ENCODE results near the gene RGMB.
A peak's percentile ranks its signal among the peaks of the same experiment; 100 is the strongest.
"Not testable (repeated sequence)": the region's sequence is repeated elsewhere in the genome, so short reads cannot be mapped to it uniquely, and the experiment has no call there.

The RGMB gene

GRCh38 chr5:98750693-98751092 lies 22.8 kb upstream of the RGMB start:
- TF ChIP-seq CTCF (IDR thresholded peaks at IDR 0.05; ENCODE audit: low read length) (peak; percentile 52), EZH2 (IDR thresholded peaks at IDR 0.05; ENCODE audit: borderline replicate concordance, low read length) (no peak)
- Histone ChIP-seq H3K9ac (ENCODE audit: low read length) (no peak overlapping the region), H4K20me1 (ENCODE audit: insufficient read depth, low read length) (no peaks in the 10 kb centered on the region), H3K9me3 (ENCODE audit: low read length) (no peaks in the 10 kb centered on the region), H3K27me3 (ENCODE audit: insufficient read depth, low read length) (no peaks in the 10 kb centered on the region), H2AFZ (ENCODE audit: low read length) (no peak overlapping the region), H3K79me2 (ENCODE audit: insufficient read depth, low read length) (no peaks in the 10 kb centered on the region), H3K36me3 (ENCODE audit: insufficient read depth, low read length) (no peaks in the 10 kb centered on the region), H3K27ac (ENCODE audit: low read depth, low read length, poor library complexity, severe bottlenecking) (no peak overlapping the region), H3F3A (ENCODE audit: insufficient read depth, low read length) (no peaks in the 10 kb centered on the region), H3K4me3 (ENCODE audit: low read depth, low read length, poor library complexity, severe bottlenecking) (no peak overlapping the region), H3K4me1 (ENCODE audit: insufficient read depth, low read length, severe bottlenecking) (no peaks in the 10 kb centered on the region), H3K4me2 (ENCODE audit: low read length) (no peak overlapping the region), H3K9me2 (ENCODE audit: low read depth, low read length) (no peaks in the 10 kb centered on the region)

- not testable (repeated sequence) for H4K20me1 ChIP-seq (ENCODE audit: insufficient read depth, low read length); H3K27me3 ChIP-seq (ENCODE audit: insufficient read depth, low read length); H3K4me2 ChIP-seq (ENCODE audit: low read length); H3K9ac ChIP-seq (ENCODE audit: low read length); H2AFZ ChIP-seq (ENCODE audit: low read length); H3K9me2 ChIP-seq (ENCODE audit: low read depth, low read length); H3K27ac ChIP-seq (ENCODE audit: low read depth, low read length, poor library complexity, severe bottlenecking); H3K79me2 ChIP-seq (ENCODE audit: insufficient read depth, low read length); H3F3A ChIP-seq (ENCODE audit: insufficient read depth, low read length); H3K9me3 ChIP-seq (ENCODE audit: low read length); H3K36me3 ChIP-seq (ENCODE audit: insufficient read depth, low read length); H3K4me3 ChIP-seq (ENCODE audit: low read depth, low read length, poor library complexity, severe bottlenecking); H3K4me1 ChIP-seq (ENCODE audit: insufficient read depth, low read length, severe bottlenecking)
Measured at GRCh38 chr5:98752331-98752730, 21.1 kb upstream of the RGMB start.

GRCh38 chr5:98752801-98753200 lies 20.7 kb upstream of the RGMB start:
- not testable (repeated sequence) for H3K27me3 ChIP-seq (ENCODE audit: insufficient read depth, low read length); H2AFZ ChIP-seq (ENCODE audit: low read length); H3K36me3 ChIP-seq (ENCODE audit: insufficient read depth, low read length); H3K9me3 ChIP-seq (ENCODE audit: low read length); H3K4me1 ChIP-seq (ENCODE audit: insufficient read depth, low read length, severe bottlenecking); H3K4me3 ChIP-seq (ENCODE audit: low read depth, low read length, poor library complexity, severe bottlenecking); H3K27ac ChIP-seq (ENCODE audit: low read depth, low read length, poor library complexity, severe bottlenecking); H3K9ac ChIP-seq (ENCODE audit: low read length); H3K9me2 ChIP-seq (ENCODE audit: low read depth, low read length); H4K20me1 ChIP-seq (ENCODE audit: insufficient read depth, low read length); H3K79me2 ChIP-seq (ENCODE audit: insufficient read depth, low read length); H3F3A ChIP-seq (ENCODE audit: insufficient read depth, low read length); H3K4me2 ChIP-seq (ENCODE audit: low read length)

GRCh38 chr5:98753507-98753906 lies 20.0 kb upstream of the RGMB start:
- Histone ChIP-seq H3K4me3 (ENCODE audit: low read depth, low read length, poor library complexity, severe bottlenecking) (no peak overlapping the region), H3K27me3 (ENCODE audit: insufficient read depth, low read length) (no peaks in the 10 kb centered on the region), H3K4me1 (ENCODE audit: insufficient read depth, low read length, severe bottlenecking) (no peaks in the 10 kb centered on the region), H3K79me2 (ENCODE audit: insufficient read depth, low read length) (no peaks in the 10 kb centered on the region), H3K9me3 (ENCODE audit: low read length) (no peaks in the 10 kb centered on the region), H3K9ac (ENCODE audit: low read length) (no peak overlapping the region), H3K9me2 (ENCODE audit: low read depth, low read length) (no peaks in the 10 kb centered on the region), H2AFZ (ENCODE audit: low read length) (no peak overlapping the region), H4K20me1 (ENCODE audit: insufficient read depth, low read length) (no peaks in the 10 kb centered on the region), H3F3A (ENCODE audit: insufficient read depth, low read length) (no peaks in the 10 kb centered on the region), H3K27ac (ENCODE audit: low read depth, low read length, poor library complexity, severe bottlenecking) (no peak overlapping the region), H3K4me2 (ENCODE audit: low read length) (no peak overlapping the region), H3K36me3 (ENCODE audit: insufficient read depth, low read length) (no peaks in the 10 kb centered on the region)
- TF ChIP-seq EZH2 (IDR thresholded peaks at IDR 0.05; ENCODE audit: borderline replicate concordance, low read length) (no peak), CTCF (IDR thresholded peaks at IDR 0.05; ENCODE audit: low read length) (no peak)
